ENCODE measurements around the gene EML5. TPM values are rescaled to one million over a fixed set of nuclear protein-coding genes. Genes with fewer than 3 reads are reported as not detected.

EML5 gene
- total RNA-seq, 1 donor from 2014 or later: 2.0 TPM

DNA sequence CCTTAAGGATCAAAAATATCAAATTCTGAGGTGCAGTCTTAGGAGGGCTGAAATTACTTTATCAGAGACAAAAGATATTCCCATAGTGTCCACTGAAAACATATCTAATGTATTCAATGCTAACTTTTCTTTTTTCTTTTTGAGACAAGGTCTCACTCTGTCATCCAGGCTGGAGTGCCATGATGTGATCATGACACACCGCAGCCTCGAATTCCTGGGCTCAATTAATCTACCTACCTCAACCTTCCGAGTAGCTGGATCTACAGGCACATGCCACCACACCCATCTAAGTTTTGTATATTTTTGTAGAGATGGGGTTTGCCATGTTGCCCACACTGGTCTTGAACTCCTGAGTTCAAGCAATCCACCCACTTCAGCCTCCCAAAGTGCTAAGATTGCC, 161.7 kb downstream of the EML5 start:
- Mint-ChIP-seq H3K27me3 (ENCODE audit: low read depth) (no peaks in the 10 kb centered on the region), H3K9me3 (no peaks in the 10 kb centered on the region), H3K36me3 (no peaks in the 10 kb centered on the region), H3K27ac (peak overlapping the region; percentile 83), H3K4me3 (no peak overlapping the region), H3K4me1 (peaks cover 39% of the 10 kb centered on the region)
- no peak for DNase-seq (ENCODE audit: low spot score in 2 of 2, unreplicated experiment in 2 of 2)
- TF ChIP-seq, protein P1, sequence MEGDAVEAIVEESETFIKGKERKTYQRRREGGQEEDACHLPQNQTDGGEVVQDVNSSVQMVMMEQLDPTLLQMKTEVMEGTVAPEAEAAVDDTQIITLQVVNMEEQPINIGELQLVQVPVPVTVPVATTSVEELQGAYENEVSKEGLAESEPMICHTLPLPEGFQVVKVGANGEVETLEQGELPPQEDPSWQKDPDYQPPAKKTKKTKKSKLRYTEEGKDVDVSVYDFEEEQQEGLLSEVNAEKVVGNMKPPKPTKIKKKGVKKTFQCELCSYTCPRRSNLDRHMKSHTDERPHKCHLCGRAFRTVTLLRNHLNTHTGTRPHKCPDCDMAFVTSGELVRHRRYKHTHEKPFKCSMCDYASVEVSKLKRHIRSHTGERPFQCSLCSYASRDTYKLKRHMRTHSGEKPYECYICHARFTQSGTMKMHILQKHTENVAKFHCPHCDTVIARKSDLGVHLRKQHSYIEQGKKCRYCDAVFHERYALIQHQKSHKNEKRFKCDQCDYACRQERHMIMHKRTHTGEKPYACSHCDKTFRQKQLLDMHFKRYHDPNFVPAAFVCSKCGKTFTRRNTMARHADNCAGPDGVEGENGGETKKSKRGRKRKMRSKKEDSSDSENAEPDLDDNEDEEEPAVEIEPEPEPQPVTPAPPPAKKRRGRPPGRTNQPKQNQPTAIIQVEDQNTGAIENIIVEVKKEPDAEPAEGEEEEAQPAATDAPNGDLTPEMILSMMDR (IDR thresholded peaks at IDR 0.05; ENCODE audit: unreplicated experiment): no peak

DNA sequence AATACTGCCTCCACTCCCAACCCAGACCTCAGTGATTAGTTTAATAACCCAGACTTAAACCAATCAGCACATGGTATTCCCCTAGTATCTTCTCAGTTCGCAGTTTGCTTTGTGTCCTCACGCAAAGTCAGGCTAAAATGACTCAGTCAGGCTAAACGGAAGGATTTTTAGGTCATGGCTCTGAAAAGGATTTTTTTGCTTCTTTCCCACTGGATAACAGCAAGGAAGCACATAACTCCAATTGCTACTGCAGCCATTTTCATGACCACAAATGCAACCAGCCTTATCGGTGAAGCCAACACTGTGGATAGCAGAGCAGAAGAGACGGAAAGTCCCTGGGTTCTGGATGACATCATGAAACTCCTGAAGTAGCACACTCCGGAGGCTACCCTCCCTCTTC, 162.2 kb downstream of the EML5 start:
- Mint-ChIP-seq H3K27me3 (ENCODE audit: low read depth) (no peaks in the 10 kb centered on the region), H3K4me1 (peaks cover 43% of the 10 kb centered on the region), H3K4me3 (no peak overlapping the region), H3K9me3 (no peaks in the 10 kb centered on the region), H3K36me3 (no peaks in the 10 kb centered on the region), H3K27ac (peak overlapping the region; percentile 83)
- TF ChIP-seq, protein P1 (IDR thresholded peaks at IDR 0.05; ENCODE audit: unreplicated experiment): no peak
- no peak for DNase-seq (ENCODE audit: low spot score in 2 of 2, unreplicated experiment in 2 of 2)

DNA sequence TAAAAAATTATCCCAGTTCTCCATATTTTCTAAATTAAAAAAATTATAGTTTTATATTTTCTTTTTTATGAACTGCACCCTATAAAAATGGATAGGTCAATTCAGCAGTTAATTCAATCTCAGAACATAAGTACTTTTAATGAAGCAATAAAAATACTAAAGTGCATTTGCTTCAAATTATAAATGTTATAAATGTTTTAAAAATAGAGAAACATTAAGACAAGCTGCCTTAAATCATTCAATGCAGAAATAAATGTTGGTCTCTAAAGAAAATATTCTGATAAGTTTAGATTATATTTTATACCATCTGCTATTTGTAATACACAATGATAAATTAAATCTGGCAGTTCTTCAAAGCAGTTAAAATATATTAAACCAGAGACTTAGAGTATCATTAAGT, 164.3 kb downstream of the EML5 start:
- Mint-ChIP-seq H3K36me3 (no peaks in the 10 kb centered on the region), H3K9me3 (no peaks in the 10 kb centered on the region), H3K4me1 (peaks cover 54% of the 10 kb centered on the region), H3K27ac (no peak overlapping the region), H3K27me3 (ENCODE audit: low read depth) (no peaks in the 10 kb centered on the region), H3K4me3 (no peak overlapping the region)
- TF ChIP-seq, protein P1 (IDR thresholded peaks at IDR 0.05; ENCODE audit: unreplicated experiment): no peak
- DNase-seq (ENCODE audit: low spot score in 2 of 2, unreplicated experiment in 2 of 2): no peak

DNA sequence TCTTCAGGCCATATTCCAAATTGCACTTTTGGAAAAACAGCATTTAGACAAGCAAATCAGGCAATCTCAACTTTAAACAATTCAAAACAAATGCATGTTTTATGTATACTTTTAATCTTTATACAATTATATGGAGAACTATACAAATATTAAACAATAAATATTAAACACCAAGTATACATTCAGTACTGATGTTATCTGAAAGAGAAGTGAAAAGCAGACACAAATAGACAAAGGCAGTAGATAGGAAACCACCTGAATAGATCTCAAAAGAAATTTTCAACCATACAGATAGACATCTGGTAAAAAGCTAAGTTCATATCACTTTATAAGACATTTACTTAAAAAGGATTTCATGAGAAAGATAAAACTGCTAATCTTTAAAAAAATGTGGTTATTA, 164.7 kb downstream of the EML5 start:
- TF ChIP-seq, protein P1 (IDR thresholded peaks at IDR 0.05; ENCODE audit: unreplicated experiment): no peak
- Mint-ChIP-seq H3K4me3 (no peak overlapping the region), H3K27ac (peak overlapping the region; percentile 8), H3K27me3 (ENCODE audit: low read depth) (no peaks in the 10 kb centered on the region), H3K36me3 (no peaks in the 10 kb centered on the region), H3K4me1 (peaks cover 54% of the 10 kb centered on the region), H3K9me3 (no peaks in the 10 kb centered on the region)
- no peak for DNase-seq (ENCODE audit: low spot score in 2 of 2, unreplicated experiment in 2 of 2)

DNA sequence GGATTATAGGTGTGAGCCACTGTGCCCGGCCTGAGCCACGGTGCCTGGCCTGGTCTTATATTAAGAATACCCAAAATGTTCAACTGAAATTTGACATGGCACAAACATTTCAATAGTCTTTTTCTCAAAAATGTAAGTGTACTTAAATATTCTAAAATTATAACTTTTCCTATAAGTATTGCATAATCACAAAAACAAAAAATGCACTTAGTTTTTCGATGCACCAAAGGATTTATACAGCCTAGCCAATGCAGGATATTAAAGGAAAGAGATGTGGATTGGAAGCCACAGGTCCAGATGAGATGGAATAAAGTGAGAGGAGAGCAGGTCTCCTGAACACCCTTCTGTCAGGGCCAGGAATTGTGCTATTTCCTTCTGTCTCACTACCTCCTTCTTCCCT, 167.1 kb downstream of the EML5 start:
- Mint-ChIP-seq H3K36me3 (peaks cover 2% of the 10 kb centered on the region), H3K27me3 (ENCODE audit: low read depth) (no peaks in the 10 kb centered on the region), H3K27ac (no peak overlapping the region), H3K4me3 (no peak overlapping the region), H3K9me3 (no peaks in the 10 kb centered on the region), H3K4me1 (peaks cover 46% of the 10 kb centered on the region)
- no peak for DNase-seq (ENCODE audit: low spot score in 2 of 2, unreplicated experiment in 2 of 2)
- TF ChIP-seq, protein P1 (IDR thresholded peaks at IDR 0.05; ENCODE audit: unreplicated experiment): no peak

DNA sequence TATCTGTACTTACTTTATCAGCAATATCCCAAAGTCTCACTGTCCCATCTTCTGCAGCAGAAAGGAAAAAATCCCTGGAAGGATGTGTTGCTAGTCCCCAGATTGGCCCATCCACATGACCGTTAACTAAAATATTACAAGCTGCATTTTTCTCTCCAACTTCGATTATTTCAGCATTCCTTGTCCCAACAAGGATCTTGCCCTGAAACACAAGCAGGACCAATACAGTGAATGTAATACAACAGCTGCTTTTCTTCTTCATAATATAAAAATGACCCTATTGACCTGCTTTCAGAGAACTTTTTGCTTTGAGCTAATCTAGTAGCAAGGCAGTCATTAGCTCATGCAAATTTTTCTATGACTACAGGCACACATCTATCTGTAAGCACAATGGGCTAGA, 171.7 kb downstream of the EML5 start:
- Mint-ChIP-seq H3K4me3 (no peak overlapping the region), H3K4me1 (peaks cover 28% of the 10 kb centered on the region), H3K27me3 (ENCODE audit: low read depth) (no peaks in the 10 kb centered on the region), H3K9me3 (no peaks in the 10 kb centered on the region), H3K36me3 (peaks cover 4% of the 10 kb centered on the region), H3K27ac (no peak overlapping the region)
- no peak for DNase-seq (ENCODE audit: low spot score in 2 of 2, unreplicated experiment in 2 of 2)
- TF ChIP-seq, protein P1 (IDR thresholded peaks at IDR 0.05; ENCODE audit: unreplicated experiment): no peak
